Suprapubic skin (tissue), 4 donors: ENCODE results near the gene PFDN5. TPM values are rescaled to one million over a fixed set of nuclear protein-coding genes. Genes with fewer than 3 reads are reported as not detected.
"Not testable (repeated sequence)": the region's sequence is repeated elsewhere in the genome, so short reads cannot be mapped to it uniquely, and the experiment has no call there.

Experiments used
- DNase-seq, 2 donors: peaks; one replicate each; pipeline ENCODE4 v3.0.0-alpha.2; 2019; ENCODE audit warnings: low spot score in 2 of 2
- H3K27ac ChIP-seq: fragments of 200-600 bp; sonication (generic); one replicate; pipeline ENCODE4 v1.5.1; 2019
- H3K27me3 ChIP-seq: fragments of 200-600 bp; sonication (generic); one replicate; pipeline ENCODE4 v1.5.1; 2019
- H3K36me3 ChIP-seq: fragments of 200-600 bp; sonication (generic); one replicate; pipeline ENCODE4 v1.5.1; 2019
- H3K4me1 ChIP-seq: fragments of 200-600 bp; sonication (generic); one replicate; pipeline ENCODE4 v1.5.1; 2019
- H3K4me3 ChIP-seq: fragments of 200-600 bp; sonication (generic); one replicate; pipeline ENCODE4 v1.5.1; 2019; ENCODE audit warnings: mild to moderate bottlenecking
- H3K9me3 ChIP-seq: fragments of 200-600 bp; sonication (generic); one replicate; pipeline ENCODE4 v1.5.1; 2019
- EP300 ChIP-seq: sonication (generic); formaldehyde crosslinking; IDR thresholded peaks from one replicate; pipeline ENCODE4 v1.6.1; 2017; ENCODE audit warnings: antibody characterized with exemption
- POLR2A ChIP-seq, 2 donors: fragments of 450-650 bp; IDR thresholded peaks; one replicate each; pipeline ENCODE4 v1.6.1; 2017; ENCODE audit warnings: antibody characterized with exemption in 2 of 2, mild to moderate bottlenecking in 2 of 2, moderate library complexity in 2 of 2
- POLR2AphosphoS5 ChIP-seq, 3 donors: sonication (generic); formaldehyde crosslinking; IDR thresholded peaks; one replicate each; pipeline ENCODE4 v1.6.1; 2017; ENCODE audit warnings: antibody characterized with exemption in 3 of 3
- WGBS: methylation state at CpG from one replicate; pipeline ENCODE4 v1.1.5; 2018; 5-methylcytosine and 5-hydroxymethylcytosine counted together
- total RNA-seq, 4 donors: library from RNA; depleted of rRNA; stranded (reverse); fragments of >200 nt; gene quantifications; one replicate each; pipeline ENCODE4 v1.1.0, GENCODE V29; 2016
- TF ChIP-seq, protein P1 (sequence below), 2 donors: fragments of 200-600 bp in 1 of 2; fragments of 450-650 bp in 1 of 2; sonication (generic) in 1 of 2; IDR thresholded peaks; one replicate each; pipeline ENCODE4 v1.5.1; 2016 to 2019; ENCODE audit warnings: antibody characterized with exemption in 2 of 2, mild to moderate bottlenecking in 1 of 2, moderate library complexity in 1 of 2

The PFDN5 gene
- total RNA-seq, 4 donors from 2014 or later: 457 to 612 (median 511) TPM

DNA sequence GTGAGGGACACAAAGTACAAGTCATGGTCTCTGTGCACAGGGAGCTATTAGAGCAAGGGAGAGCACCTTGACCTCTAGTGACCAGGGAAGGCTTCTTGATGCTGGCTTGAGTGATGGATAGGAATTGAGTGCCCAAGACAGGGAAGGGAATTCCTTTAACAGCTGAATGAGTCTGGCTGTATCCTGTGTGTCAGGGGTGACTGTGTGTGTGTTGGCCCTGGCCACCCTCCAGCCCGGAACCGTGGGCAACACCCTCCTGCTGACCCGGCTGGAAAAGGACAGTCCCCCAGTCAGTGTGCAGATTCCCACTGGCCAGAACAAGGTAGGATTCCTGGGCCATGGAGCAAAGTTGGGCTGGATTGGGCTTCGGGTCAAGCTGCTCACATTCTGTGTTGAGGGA is 5.5 kb upstream of the PFDN5 start:
- H3K9me3 ChIP-seq: no peaks in the 10 kb centered on the region
- no peak overlapping the region for H3K4me3 ChIP-seq
- H3K27me3 ChIP-seq: no peaks in the 10 kb centered on the region
- no peaks in the 10 kb centered on the region for H3K36me3 ChIP-seq
- peaks cover 9% of the 10 kb centered on the region for H3K4me1 ChIP-seq
- 92% methylated on average over 2 of the region's 4 CpGs for WGBS
- TF ChIP-seq POLR2A (IDR thresholded peaks at IDR 0.05): no peak
- TF ChIP-seq, protein P1, sequence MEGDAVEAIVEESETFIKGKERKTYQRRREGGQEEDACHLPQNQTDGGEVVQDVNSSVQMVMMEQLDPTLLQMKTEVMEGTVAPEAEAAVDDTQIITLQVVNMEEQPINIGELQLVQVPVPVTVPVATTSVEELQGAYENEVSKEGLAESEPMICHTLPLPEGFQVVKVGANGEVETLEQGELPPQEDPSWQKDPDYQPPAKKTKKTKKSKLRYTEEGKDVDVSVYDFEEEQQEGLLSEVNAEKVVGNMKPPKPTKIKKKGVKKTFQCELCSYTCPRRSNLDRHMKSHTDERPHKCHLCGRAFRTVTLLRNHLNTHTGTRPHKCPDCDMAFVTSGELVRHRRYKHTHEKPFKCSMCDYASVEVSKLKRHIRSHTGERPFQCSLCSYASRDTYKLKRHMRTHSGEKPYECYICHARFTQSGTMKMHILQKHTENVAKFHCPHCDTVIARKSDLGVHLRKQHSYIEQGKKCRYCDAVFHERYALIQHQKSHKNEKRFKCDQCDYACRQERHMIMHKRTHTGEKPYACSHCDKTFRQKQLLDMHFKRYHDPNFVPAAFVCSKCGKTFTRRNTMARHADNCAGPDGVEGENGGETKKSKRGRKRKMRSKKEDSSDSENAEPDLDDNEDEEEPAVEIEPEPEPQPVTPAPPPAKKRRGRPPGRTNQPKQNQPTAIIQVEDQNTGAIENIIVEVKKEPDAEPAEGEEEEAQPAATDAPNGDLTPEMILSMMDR (IDR thresholded peaks at IDR 0.05): no peak
- TF ChIP-seq POLR2AphosphoS5 (IDR thresholded peaks at IDR 0.05): no peak
- no peak for TF ChIP-seq EP300
- no peak for DNase-seq
- no peak overlapping the region for H3K27ac ChIP-seq

DNA sequence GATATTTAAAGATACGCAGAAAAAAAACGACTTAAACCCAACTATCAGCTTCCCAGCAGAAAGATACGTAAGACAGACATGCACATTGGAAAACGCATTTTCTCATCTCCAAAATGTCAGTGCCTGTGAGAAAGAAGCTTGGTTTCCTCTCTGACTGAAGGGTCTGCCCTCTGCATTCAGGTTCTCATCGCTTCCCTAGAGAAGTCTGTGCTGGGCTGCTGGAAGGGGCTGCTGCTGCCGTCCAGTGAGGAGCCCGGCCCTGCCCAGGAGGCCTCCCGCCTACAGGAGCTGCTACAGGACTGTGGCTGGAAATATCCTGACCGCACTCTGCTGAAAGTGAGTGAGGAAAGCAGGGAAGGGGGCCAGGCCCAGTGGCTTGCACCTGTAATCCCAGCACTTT is 4.7 kb upstream of the PFDN5 start:
- TF ChIP-seq, protein P1 (IDR thresholded peaks at IDR 0.05): no peak
- TF ChIP-seq EP300: no peak
- no peak for TF ChIP-seq POLR2A (IDR thresholded peaks at IDR 0.05)
- no peak for TF ChIP-seq POLR2AphosphoS5 (IDR thresholded peaks at IDR 0.05)
- peaks cover 12% of the 10 kb centered on the region for H3K4me1 ChIP-seq
- WGBS: 86% methylated on average over 5 of the region's 9 CpGs

DNA sequence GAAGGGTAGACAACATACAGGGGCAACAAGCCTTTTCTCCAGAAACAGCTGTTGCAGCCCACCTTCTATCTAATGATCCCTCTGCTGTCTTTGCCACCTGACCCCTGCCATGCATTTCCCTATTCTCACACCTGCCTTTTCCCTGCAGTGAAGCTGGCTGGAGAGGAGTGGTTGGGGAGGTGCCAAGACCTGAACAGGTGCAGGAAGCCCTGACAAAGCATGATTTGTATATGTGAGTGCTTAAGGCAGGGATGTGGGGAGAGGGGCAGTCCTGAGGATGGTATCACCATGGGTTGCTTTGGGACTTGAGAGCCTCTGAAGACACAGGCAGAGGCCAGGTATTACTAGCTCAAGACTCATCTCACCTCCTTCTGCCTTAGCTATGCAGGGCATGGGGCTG is 2.9 kb upstream of the PFDN5 start:
- H3K9me3 ChIP-seq: no peaks in the 10 kb centered on the region
- H3K27me3 ChIP-seq: no peaks in the 10 kb centered on the region
- H3K27ac ChIP-seq: no peak overlapping the region
- H3K36me3 ChIP-seq: no peaks in the 10 kb centered on the region
- no peak for DNase-seq
- no peak overlapping the region for H3K4me3 ChIP-seq
- H3K4me1 ChIP-seq: peaks cover 29% of the 10 kb centered on the region
- TF ChIP-seq, protein P1 (IDR thresholded peaks at IDR 0.05): no peak
- TF ChIP-seq POLR2A (IDR thresholded peaks at IDR 0.05): no peak

More for the DNA sequence above, 4.7 kb upstream of the PFDN5 start:
- Histone ChIP-seq H3K4me3 (no peak overlapping the region), H3K36me3 (no peaks in the 10 kb centered on the region), H3K9me3 (no peaks in the 10 kb centered on the region), H3K27ac (no peak overlapping the region), H3K27me3 (no peaks in the 10 kb centered on the region)
- DNase-seq: no peak

DNA sequence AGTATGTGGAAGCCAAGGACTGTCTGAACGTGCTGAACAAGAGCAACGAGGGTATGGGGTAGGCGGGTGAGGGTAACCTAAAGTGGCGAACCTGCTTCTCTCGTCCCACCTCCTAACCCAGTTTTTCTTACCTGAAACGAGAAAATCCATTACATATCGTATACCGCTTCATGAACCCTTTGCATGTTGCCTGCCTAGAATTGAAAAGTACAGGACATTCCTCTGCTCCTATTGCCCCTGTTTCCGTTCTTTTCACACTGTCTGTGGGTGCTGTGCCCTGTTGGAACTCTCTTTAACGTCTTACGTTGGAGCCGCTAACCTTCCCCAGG is 513 bp downstream of the PFDN5 start:
- peak overlapping the region; percentile 90 for H3K27ac ChIP-seq
- peaks cover 55% of the 10 kb centered on the region for H3K4me1 ChIP-seq
- H3K36me3 ChIP-seq: no peaks in the 10 kb centered on the region
- WGBS: 3% methylated on average over 12 of the region's 12 CpGs
- TF ChIP-seq POLR2AphosphoS5 (IDR thresholded peaks at IDR 0.05) (no peak), EP300 (no peak), POLR2A (IDR thresholded peaks at IDR 0.05) (no peak)
- TF ChIP-seq, protein P1 (IDR thresholded peaks at IDR 0.05): no peak
- peak overlapping the region; percentile 62 for H3K4me3 ChIP-seq
- H3K9me3 ChIP-seq: no peaks in the 10 kb centered on the region
- DNase-seq: no peak
- H3K27me3 ChIP-seq: no peaks in the 10 kb centered on the region

DNA sequence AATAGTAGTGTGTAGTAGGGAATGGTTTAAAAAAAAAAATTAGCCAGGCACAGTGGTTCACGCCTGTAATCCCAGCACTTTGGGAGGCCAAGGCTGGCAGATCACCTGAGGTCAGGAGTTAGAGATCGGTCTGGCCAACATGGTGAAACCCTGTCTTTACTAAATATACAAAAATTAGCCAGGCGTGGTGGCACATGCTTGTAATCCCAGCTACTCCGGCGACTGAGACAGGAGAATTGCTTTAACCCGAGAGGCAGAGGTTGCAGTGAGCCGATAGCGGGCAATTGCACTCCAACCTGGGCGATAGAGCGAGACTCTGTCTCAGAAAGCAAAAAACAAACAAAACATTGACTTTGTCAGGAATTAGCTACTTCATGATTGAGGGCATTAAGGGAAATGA is 1.8 kb downstream of the PFDN5 start:
- not testable (repeated sequence) for H3K9me3 ChIP-seq, H3K36me3 ChIP-seq, H3K27me3 ChIP-seq, H3K4me3 ChIP-seq, DNase-seq, H3K27ac ChIP-seq
- 93% methylated on average over 10 of the region's 10 CpGs for WGBS
- peaks cover 67% of the 10 kb centered on the region for H3K4me1 ChIP-seq

DNA sequence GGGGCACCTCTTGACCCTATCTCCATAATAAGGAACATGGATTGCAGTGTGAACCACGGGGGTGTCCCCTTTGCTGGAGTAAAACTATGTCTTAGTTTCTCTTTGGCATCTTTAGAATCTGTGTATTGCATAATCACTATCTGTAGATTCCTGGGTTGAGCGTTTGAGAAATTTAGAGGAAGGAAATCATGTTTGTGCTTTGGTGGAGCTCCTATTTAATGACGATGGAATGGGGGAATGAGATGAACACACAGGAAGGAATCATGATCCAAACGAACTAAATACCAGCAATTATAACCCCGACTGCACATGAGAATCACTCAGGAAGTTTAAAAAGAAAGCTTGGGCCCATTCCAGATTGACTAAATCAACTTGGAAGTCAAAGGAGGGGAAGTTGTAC is 2.8 kb downstream of the PFDN5 start:
- Histone ChIP-seq H3K4me3 (no peak overlapping the region), H3K27ac (no peak overlapping the region), H3K9me3 (no peaks in the 10 kb centered on the region), H3K36me3 (peaks cover 19% of the 10 kb centered on the region), H3K4me1 (peaks cover 75% of the 10 kb centered on the region), H3K27me3 (no peaks in the 10 kb centered on the region)
- no peak for DNase-seq
- TF ChIP-seq, protein P1 (IDR thresholded peaks at IDR 0.05): no peak
- TF ChIP-seq EP300: no peak
- TF ChIP-seq POLR2A (IDR thresholded peaks at IDR 0.05): no peak
- TF ChIP-seq POLR2AphosphoS5 (IDR thresholded peaks at IDR 0.05): no peak
- 56% methylated on average over 5 of the region's 5 CpGs for WGBS
